HG02852 (cell line): ENCODE data around the gene TENT4B.
A peak's percentile ranks its signal among the peaks of the same experiment; 100 is the strongest.

Experiments used
- ATAC-seq: cut with Tn5 transposase; IDR thresholded peaks from one replicate; pipeline ENCODE4 v1.9.1; 2021; ENCODE audit warnings: mild to moderate bottlenecking, moderate library complexity; ENCODE audit not compliant: unreplicated experiment

TENT4B gene

DNA sequence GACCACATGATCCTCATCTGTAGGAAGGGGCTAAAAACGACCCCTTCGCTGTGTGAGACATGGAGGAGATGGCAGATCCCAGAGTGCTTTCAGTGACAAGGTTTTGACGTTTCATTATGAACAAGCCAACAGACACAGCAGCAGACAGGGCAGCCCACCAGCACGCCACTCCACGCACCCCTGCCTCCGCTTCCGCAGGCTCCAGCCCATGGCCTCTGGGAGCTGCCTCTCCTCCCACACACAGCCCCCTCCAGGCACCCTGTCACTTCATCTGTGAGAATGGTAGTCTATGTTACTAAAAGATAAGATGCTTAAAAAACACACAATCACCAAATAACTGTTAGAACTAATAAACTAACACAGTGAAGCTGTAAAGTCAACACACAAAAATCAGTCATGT, 101.0 kb downstream of the TENT4B start:
- ATAC-seq, result no peak

DNA sequence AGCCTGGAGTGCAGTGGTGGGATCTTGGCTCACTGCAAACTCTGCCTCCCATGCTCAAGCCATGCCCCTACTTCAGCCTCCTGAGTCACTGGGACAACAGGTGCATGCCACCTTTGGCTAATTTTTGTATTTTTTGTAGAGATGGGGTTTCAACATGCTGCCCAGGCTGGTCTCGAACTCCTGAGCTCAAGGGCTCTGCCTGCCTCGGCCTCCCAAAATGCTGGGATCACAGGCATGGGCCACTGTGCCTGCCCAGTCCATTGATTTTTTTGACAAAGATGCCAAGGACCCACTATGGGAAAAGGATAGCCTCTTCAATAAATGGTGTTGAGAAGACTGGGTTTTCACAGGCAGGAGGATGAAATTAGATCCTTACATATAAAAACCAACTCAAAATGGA, 102.4 kb downstream of the TENT4B start:
- no peak for ATAC-seq

DNA sequence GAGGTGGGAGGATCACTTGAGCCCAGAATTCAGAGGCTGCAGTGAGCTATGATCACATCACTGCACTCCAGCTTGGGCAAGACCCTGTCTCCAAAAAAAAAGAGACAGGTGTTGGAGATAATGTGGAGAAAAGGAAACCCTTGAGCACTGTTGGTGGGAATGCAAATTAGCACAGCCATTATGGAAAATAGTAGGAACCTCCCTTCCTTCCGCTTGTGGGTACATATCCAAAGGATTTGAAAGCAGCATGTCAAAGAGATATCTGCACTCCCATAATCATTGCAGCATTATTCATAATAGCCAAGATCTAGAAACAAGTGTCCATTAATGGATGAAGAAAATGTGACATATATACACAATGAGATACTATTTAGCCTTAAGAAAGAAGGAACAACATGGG, 103.5 kb downstream of the TENT4B start:
- no peak for ATAC-seq

DNA sequence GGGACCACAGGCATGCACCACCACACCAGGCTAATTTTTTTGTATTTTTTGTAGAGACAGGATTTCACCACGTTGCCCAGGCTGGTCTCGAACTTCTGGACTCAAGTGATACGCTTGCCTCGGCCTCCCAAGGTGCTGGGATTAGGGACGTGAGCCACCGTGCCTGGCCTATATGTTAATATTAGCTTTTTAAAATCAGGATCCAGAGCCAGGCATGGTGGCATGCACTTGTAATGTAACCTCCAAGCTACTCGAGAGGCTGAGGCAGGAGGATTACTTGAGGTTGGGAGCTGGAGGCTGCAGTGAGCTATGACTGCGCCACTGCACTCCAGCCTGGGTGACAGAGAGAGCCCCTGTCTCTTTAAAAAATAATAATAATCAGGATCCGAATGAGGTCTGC, 104.8 kb downstream of the TENT4B start:
- ATAC-seq, result no peak

DNA sequence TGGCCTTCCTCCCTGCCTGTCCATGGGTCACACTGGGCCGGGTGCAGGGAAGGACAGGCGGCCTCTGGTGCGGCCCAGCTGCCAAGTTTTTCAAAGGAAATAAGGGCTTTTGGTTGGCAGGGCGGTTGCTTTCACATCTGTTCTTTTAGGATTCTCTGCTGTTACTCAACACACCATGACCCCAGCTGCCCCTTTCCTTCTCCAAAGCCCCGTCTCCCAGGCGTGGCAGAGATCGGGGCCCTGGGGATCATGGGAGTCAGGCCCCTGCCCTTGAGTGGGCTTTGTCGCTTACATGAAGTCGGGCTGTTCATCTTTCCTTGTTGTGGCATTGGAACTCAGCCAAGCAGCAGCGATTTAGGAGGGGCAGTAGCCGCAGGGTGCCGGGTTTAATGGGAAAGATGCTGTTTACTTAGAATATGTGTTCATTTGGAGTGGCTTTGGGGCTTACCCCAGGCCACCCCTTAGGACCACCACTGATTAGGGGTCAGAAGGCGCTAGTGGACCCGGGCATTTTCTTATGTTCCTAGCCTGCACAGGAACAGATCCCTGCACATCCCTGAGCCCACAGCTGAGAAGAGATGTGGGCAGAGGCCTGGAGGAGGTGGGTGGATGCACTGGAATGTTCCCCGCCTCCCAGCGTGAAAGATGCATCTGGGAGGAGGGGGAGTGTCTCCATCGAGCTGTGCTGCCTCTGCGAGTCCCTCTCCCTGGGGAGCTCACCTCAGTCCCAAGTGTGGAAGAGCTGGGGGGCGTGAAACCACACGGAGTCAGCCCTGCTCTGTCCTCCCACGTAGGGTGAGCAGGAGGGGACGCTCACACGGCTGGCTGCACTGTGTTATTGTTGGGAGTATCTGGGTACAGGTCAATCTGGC, 106.5 kb downstream of the TENT4B start:
- ATAC-seq, result no peak

DNA sequence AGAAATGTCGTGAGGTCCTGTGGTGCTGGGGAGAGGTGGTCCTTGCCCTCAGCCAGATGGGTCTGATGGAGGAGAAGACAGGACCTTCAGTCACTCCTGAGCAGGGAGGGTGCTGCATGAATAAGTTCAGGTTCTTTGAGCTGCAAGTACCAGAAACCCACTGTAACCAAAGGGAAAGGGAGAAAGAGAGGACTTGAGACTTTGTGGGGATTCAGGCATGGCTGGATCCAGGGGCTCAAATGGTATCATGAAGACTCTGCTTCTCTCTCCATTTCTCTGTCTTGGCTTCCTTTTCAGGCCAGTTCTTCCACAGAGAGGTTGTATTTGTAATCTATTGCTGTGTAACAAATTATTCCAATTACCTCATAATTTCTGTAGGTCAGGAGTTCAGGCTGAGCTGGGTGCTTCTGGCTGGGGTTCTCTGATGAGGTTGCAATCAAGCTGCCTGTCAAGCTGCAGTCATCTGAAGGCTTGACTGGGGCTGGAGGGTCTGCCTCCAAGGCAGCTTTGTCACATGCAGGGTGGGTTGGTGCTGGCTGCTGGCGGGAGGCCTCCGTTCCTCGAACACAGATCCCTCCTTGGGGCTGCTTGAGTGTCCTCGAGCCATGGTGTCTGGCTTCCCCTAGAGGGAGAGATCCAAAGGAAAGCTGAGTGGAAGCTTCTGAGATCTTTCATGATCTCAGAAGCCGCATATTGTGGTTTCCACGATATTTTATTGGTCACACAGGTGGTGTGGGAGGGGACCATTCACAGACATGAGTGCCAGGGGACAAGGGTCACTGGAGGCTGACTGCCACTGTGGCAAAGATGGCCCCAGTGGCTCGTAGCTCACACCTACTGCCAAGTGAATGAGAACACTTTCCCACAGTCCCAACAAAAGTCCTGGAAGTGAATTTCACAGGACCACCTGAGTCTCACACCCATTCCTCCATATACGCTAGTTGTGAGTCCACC, 107.4 kb downstream of the TENT4B start:
- no peak for ATAC-seq

DNA sequence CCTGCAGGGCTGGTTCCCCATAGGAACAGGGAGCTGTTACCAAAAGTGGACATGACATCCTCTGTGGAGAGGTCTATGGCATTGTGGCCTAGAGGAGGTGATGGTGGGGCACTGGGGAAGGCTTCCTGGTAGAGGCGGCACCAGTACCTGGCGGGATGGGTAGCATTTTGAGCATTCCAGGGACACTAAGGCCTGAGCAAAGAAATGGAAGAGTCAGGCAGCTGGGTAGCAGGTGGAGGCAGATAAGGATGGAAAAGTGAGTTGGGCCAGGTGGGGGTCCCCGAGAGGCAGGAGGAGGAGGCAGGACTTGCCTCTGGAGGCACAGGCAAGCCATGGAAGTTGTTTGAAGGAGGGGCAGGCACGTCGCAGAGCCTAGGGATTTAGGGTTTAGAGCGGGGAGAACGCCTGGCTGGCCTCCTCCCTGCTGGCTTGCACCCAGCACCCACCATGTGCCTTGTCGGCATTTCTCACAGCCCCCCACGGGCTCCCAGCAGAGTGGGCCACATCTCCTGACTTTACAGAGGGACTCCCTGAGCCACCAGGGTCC, 108.1 kb downstream of the TENT4B start:
- ATAC-seq, result no peak

DNA sequence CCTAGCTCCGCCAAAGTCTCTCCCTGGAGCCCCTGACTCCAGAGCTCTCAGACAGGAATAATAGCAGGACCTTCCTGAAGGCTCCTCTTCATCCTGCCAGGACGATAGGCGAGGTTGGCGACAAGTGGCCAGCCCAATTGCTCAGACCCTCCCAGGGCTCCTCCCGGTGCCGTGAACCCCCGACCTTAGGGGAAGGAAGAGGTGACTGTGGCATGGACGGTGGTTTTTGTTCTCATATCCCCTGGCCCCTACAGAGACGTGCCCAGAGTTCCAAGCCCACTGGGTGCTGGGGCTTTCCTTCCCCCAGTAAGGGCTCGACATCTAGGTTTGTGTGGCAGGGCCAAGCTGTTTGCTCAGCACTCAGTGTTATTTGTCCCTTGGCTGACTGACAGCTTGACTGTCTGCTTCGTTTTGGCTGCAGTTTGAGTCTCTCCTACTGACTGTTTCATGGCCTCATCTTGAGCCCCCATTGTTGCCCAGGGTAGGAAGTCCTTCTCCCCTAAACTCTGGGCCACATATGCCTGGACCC, 108.7 kb downstream of the TENT4B start:
- ATAC-seq, result no peak

DNA sequence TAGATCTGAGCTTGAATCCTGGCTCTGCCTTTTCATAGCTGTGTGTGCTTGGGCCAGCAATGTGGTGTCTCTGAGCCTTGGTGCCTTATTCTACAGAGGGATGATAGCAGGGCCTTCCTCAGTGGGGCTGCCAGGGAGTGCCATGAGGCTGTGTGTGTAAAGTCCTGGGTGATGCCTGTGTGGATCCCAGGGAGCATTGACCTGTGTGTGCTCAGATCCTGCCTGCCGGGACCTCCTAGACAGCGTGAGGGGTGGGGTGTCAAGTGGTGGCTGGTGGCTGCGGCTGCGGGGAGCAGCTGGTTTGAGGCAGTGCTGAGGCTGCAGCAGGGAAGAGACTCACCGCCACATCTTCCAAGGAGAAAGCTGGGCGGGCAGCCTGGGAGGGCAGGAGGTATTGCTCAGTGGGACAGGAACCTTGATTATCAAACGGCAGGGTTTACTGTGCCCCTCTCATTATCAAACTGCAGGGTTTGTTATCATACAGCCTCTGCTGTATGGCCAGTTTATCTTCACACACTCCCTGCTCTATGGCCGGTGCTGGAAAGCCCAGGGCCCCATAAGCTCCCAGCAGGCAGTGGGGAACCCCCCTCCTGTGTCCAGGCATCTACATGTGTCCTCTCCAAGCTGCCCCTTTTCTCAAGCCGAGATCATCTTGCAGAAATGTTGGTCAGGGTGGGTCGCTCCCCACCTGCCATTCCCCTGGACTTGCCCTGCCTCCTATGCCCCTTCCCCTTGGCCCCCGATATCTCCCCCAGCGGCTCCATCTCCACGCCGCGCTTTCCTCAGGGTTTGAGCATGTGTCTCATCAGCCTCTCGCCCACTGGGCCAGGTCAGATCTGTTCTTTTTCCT, 110.2 kb downstream of the TENT4B start:
- ATAC-seq, result no peak

DNA sequence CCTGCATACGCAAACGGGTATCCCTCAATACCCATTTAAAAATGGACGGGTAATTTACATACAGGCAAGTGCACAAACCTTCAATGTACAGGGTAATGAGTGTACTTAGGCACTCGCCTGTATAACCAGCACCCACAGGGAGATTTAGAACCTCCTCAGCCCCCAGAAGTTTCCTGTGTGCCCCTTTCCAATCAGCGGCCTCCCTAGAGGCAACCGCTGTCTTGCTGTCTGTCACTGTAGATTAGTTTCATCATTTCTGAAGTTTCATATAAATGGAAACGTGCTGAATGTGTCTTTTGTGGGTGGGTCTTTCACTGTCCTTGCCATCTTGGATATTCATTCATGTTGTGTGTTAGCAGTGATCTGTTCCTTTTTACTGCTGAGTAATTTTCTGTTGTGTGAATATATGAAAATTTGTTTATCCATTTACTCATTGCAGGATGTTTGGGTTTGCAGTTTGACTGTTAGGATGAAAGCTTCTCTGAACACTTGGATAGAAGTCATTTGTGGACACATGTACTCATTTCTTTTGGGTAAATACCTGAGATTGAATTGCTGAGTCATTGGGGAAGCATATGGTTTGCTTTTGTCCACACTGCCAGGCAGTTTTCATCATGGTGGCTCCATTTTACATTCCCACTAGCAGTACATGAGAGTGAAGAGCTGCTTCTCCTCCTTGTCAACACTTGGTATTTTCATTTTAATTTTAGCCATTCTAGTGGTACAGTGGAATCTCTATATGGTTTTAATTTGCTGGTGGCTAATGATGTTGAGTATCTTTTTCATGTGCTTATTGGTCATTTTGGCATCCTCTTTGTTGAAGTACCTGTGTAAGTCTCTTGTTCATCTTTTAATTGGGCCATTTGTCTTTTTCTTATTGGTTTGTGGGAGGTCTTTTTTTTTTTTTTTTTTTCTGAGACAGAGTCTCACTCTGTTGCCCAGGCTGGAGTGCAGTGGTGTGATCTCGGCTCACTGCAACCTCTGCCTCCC, 111.1 kb downstream of the TENT4B start:
- peak; percentile 38 for ATAC-seq

DNA sequence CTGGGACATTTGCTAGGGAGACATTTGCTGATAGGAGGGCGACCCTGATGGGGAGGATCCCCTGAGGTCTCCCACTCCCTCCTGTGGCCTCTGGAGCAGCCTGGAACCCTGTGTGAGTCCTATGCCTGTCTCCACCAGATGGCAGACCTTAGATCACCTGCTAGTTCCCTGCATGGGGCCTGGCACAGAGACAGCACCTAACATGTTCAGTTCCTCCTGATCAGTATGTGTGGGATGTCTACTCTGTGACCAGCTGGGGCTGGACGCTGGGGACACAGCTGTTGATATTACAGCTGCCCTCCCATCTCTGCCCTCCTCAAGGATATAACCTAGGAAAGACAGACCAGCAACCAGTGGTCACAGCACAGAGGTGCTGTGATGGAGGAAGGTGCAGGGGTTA, 112.2 kb downstream of the TENT4B start:
- ATAC-seq, result no peak

DNA sequence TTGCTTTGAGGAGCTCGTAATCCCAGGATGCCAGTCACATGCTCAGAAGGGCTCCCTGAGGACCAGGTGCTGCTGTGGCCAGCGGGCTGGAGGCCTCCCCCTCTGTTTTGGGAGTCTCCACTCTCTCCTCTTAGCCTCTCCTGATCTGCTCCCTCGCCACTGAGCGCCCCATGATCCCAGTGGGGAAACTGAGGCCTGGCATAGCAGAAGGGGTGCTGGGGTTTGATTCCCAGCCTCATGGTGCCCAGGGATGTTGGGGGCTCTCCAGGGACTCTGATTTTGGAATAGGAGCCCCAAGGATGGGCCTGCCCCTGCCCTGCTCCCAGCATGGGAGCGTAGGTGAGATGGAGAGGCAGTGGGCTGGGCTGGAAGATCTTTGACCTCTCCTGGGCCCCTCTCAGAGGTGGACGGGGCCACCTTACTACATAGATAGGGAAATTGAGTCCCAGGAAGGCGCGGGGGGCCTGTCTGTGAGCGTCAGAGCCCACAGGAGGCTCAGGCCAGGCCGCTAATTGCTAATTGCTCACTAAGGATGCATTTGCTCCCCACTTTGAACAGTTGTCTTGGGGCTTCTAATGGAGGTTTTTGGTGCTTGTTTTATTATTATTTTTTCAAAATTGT, 112.7 kb downstream of the TENT4B start:
- no peak for ATAC-seq

DNA sequence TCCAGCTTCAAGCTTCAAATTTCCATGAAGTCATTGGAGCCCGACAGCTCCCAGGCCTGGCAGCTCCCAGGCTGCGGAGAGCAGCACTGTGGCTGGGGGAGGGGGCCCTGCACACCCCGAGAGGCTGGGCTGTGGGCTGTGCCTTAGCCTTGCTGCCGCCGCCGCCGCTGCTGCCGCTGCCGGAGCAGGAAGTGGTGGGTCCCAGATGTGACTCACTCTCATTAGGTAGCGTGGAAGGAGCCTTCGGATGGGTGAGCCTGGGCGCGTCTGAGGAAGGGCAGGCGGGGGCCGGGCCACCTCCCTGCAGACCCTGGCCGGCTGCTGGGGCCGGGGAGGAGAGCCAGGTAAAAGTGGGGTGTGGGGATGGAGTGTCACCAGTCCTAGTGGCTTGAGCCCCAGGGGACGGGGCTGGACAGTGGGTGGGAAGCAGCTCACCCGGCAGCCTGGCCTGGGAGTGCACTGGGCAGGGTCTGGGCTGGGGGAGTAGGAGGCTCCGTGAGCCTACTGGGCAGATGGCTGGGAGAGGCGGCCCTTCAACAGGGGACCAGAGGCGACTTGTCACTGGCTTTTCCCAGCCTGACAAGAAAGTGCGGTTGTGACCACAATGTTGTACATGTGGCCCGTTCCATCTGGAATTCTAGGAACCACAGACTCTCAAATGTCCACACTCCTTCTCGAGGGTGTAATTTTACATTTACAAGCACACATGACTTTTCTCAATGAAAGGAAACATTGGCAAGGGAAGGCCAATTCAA, 113.4 kb downstream of the TENT4B start, which contains the start of gene ADCY7:
TSS of gene ADCY7 (plus strand) at position 215 of the 755 bp plus-strand sequence. CDS start 21,629 bp downstream, outside the sequence.
- peak; percentile 87 for ATAC-seq

DNA sequence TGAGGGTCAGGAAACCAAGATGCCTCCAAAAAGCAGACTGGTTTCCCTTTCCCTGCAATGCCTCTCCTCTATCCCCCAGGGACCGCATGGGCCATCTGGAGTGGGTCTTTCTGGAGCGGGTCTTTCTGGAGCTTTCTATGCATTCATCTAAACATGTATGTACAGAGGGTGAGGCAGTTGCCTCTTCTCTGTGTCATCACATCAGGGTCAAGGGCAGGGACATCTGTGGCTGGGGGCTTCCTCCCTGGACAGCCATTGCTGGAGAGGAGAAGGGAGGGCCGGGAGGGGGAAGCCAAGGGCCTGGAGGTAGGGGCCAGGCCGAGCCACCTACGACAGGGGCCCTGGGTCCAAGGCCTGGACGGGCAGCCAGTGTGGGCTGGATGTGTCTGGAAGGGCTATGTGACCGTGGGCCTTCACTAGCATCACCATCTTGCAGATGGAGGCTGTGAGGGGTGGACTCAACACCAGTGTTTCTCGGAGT, 114.1 kb downstream of the TENT4B start:
- ATAC-seq, result no peak

DNA sequence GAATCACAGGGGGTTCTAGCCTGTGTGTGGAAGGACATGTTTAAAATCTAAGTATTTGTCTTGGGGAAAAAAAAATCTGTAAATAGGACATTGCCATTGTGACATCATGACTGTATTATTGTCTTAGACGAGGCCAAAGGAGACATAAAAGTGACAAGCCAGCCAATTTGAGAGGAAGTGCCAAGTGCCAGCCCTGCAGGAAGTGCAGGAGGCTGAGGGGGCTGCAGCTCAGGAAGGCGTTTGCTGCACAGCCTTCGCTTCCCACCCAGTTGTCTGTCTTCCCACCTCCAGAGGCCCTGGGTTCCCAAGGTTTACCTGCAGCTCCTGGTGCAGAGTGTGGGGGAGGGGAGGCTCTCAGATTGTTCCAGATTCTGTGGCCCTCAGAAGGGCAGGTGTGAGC, 114.5 kb downstream of the TENT4B start:
- ATAC-seq, result no peak

DNA sequence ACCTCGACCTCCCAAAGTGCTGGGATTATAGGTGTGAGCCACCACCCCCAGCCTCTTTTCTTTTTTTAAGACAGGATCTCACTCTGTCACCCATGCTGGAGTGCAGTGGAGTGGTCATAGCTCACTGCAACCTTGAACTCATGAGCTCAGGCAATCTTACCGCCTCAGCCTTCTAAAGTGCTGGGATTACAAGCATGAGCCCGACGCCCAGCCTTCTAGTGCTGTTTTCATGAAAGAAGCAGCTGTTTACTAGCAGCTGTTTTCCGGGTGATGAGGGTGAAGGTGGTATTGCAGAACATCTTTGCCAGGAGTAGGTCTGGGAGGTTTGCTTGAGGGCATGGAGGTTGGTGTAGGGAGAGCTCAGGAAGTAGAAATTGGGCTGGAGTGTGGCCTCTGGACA, 115.2 kb downstream of the TENT4B start:
- ATAC-seq, result no peak

DNA sequence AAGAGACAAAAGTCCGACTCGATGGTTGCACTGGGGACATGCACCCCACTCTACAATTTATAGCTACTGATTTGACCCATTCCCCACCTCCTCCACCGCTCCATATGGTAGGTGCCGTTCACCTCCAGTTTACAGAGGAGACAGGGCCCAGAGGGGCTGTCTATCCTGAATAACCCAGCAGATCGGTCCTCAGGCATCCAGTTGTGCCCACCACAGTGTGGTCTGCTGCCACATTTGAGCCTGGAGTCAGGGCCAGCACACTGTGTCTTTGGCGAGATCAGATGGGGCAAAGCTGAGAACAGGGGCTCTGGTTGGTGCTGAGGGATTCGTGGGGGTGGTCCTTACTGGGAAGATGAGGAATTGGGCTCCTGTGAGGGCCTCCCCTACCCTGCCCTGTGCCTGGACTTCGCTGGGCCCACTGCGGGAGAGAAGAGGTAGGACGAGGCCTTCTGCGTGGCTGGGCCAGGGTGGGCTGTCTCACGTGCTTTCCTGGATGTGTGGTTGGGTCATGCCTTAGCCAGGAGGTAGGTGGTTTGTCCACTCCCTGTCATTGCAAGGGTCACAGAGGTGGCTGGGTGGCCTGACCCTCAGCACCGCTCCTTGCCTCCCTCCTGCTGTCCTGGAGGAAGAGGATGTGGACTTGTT, 116.1 kb downstream of the TENT4B start:
- no peak for ATAC-seq
